ENCODE results near the gene PRDM1.

PRDM1 gene

GRCh38 chr6:106085984-106086813, at the start of gene PRDM1:
Gene PRDM1 (plus strand): TSS chr6:106086336. CDS start chr6:106086554, 218 bp downstream.
- DNase-seq (ENCODE audit: low read depth) = peak; percentile 57

DNA sequence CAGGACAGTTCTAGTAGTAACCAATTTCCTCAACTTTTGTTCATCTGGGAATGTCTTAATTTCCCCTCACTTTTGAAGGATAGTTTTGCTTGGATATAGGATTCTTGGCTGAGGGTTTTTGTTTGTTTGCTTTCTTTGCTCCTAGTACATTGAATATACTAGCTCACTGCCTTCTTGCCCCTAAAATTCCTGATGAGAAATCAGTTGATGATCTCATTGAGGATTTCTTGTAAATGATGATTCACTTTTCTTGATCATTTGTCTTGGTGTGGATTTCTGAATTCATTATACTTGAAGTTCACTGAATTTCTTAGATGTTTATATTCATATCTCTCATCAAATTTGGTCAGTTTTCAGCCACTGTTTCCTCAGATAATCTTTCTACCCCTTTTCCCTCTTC, 49.1 kb upstream of the PRDM1 start:
- DNase-seq (ENCODE audit: low read depth) = no peak

- no peak for DNase-seq (ENCODE audit: low read depth)
These were observed 46.1 kb upstream of the PRDM1 start for GRCh38 chr6:106039897-106040592.

DNA sequence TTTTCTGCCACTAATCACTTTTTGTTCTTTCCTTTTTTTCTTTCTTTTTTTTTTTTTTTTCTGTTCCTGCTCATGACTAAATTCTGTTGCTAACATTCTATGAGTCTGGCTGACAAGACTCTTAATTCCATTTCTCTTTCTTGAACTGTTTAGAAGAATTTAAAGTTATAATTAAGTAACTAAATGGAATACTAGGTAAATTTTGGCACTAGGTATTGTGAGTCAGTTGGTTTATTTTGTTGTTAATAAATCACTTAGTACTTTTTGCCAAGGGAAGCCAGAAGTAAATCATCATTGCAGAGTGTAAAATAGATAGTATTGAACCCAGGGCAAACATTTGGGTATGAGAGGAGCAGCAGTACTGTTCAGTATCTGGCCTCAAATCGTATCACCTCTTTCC, 42.0 kb upstream of the PRDM1 start:
- no peak for DNase-seq (ENCODE audit: low read depth)

- no peak for DNase-seq (ENCODE audit: low read depth)
These were observed 41.1 kb upstream of the PRDM1 start for GRCh38 chr6:106045077-106045476.

DNA sequence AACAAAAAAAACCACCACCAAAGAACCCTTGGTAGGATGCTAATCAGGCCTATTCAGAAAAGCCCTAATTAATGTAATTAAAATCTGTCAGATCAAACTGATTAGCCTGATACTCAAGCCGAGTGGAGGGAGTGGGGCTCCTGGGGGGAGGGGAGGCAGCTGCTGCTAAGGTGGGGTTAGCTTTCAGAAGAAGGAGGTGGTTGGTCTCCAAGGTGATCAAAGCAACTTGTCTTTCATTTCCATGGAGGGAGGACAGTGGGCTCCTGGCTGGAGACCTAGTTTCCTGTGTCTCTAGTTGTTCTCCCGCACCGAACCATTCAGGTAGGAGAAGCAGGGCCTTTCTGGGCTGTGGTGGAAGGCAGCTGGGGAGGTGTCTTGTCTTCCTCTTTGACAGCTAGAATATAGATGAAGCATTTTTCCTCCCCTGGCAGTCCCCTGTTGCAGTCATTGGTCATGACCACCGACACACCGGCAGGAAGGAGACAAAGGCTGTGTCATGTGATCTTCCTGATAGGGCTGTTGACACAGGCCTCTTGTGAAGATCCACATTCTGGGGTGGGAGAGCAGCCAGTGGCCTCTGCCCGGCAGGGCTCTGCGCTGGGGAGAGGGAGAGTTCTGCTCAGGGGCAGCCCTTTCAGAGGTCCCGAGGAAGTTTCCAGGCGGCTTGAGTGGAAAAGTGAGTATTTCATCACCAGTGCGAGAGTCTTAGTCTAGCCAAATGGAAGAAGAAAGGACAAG, 39.9 kb upstream of the PRDM1 start:
- DNase-seq (ENCODE audit: low read depth) = no peak

GRCh38 chr6:106046854-106047200, 39.3 kb upstream of the PRDM1 start:
- no peak for DNase-seq (ENCODE audit: low read depth)

- DNase-seq (ENCODE audit: low read depth) = no peak
These were observed 37.8 kb upstream of the PRDM1 start for GRCh38 chr6:106048336-106048735.

DNA sequence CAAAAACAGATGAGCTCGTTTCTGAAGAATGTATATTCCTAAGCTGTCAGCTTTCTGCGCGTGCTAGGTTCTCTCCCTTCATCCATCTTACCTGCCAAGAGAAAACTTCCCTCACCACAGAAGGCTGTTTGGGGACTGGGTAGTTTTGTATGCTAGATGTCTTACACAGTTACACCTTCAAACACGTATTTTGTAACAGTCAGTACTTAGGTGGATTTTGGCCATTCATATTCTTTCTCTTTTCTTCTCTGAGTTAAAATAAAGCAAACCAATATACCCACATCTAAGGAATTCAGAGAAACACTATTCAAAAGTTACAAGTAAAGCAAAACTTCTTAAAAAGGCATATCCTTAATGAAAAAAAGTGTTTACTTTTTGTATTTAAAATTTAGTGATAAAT, 35.6 kb upstream of the PRDM1 start:
- DNase-seq (ENCODE audit: low read depth) = no peak

GRCh38 chr6:106051226-106051625, 34.9 kb upstream of the PRDM1 start:
- DNase-seq (ENCODE audit: low read depth) = no peak

DNA sequence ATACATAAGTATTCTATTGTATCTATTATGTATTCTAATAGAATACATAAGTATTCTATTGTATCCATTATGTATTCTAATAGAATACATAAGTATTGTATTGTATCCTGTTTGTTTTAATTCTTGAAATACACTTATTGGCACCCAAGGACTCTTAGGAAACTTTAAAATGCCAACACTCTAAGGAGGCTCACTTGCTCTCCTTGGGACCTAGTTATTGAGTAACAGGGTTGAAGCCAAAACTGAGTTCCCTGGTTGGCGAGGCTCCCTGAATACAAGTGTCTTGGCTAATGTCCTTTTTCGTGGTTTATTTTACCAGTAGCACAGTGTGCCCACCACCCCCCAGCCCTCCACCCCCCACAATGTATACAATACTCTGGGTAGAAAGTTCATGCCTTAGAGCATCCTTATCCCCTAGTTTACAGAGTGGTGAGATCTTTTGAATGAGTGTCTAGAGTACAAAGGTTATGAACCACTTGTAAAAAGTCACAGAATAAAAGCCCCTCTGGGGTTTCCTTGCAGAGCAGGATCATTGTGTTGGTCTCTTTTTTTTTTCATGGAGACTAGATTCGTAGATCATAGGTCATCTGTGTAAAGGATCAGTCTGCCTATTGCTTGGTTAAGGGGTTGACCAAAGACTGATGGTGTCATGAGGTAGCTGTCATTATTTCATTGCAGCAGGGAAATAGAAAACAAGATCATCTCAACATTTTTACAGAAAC, 32.5 kb upstream of the PRDM1 start:
- no peak for DNase-seq (ENCODE audit: low read depth)

DNA sequence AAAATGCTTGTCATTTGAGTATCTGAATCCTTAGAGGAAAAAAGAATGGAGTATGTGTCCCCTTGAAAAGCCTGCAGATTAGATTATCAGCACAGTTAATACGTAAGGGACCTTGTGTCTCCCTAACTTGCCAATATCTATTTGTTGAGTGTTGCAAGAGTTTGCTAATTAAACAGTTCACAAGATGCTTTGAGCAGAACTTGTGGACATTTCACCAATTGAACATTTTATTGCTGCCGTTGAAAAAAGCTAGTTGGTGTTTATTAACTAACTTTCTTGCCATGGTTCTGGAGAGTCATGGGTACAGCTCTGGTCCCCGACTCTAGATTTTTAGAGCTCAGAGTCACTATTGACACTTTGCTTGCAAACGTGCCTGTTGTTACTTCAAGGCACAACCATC, 30.6 kb upstream of the PRDM1 start:
- DNase-seq (ENCODE audit: low read depth) = no peak

- no peak for DNase-seq (ENCODE audit: low read depth)
These were observed 29.9 kb upstream of the PRDM1 start for GRCh38 chr6:106056060-106056745.

- no peak for DNase-seq (ENCODE audit: low read depth)
These were observed 29.3 kb upstream of the PRDM1 start for GRCh38 chr6:106056746-106057390.

DNA sequence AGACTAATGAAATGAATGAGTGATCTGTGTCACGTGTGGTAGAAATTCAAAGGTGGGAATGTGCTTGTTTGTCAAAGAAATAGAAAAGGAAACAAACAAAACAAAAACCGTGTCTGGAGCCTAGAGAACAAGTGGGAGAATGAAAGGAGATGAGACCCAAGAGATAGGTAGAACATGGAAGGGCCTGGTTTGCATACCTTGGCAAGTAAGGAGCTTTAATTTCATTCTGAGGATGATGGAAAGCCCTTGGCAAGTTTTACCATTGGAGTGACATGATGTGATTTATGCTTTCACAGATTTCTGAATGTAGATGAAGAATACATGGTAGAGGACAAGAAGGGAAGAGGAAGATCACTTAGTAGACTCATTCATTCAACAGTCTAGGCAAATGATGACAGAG, 26.8 kb upstream of the PRDM1 start:
- DNase-seq (ENCODE audit: low read depth) = no peak

DNA sequence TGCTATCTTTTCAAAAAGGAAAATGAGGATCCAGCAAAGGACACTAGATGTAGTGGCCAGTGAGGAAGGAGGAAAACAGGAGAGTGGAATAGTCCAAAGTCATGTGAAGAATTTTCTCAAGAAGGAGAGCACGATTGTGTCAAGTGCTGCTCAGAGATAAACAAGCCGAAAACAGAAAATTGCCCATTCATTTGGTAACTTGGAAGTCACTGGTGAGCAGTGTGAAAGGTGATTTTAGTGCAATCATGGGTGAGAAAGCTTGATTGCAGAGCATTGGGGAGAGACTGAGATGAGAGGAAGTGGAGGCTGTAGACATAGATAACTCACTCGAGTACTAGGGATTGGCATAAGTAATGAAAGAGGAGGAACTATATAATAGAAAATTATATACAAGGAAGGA, 26.0 kb upstream of the PRDM1 start:
- DNase-seq (ENCODE audit: low read depth) = no peak

- no peak for DNase-seq (ENCODE audit: low read depth)
These were observed 22.7 kb upstream of the PRDM1 start for GRCh38 chr6:106063448-106063850.

GRCh38 chr6:106064142-106064541, 22.0 kb upstream of the PRDM1 start:
- no peak for DNase-seq (ENCODE audit: low read depth)

GRCh38 chr6:106064756-106065155, 21.4 kb upstream of the PRDM1 start:
- no peak for DNase-seq (ENCODE audit: low read depth)

DNA sequence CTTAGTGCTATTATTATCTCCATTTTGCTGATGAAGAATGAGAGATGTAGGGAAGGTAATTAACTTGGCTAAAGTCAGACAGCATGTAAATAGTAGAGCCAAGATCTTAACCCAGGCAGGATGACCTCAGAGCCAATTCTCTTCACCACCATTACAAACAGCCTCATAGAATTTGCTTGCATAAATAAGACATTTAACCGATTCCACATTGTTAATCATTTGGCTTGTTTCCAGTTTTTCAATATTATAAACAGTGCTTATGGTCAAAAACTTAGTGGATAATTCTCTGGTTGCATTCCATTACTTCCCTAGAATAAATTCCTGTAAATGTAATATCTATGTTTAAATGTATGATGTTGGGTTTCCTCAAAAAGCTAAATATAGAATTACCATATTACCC, 19.1 kb upstream of the PRDM1 start:
- no peak for DNase-seq (ENCODE audit: low read depth)

DNA sequence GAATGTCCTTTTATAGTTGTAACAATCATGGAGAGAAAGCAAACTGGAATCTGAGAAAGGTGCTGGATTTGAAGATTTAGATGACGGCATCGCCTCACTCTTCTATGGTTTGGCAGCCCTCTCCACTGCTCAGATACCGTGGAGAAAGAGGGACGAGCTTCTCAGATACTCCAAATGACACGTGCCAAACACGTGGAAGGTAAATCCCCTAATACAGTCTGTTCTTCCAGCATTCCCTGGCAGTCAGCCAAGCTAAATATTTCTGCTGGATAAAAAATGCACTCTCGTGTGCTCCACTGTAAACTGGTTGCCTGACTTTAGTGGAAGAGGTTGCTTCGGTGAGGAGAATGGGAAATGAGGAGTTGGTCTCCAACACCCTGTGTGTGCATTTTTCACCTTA, 16.7 kb upstream of the PRDM1 start:
- no peak for DNase-seq (ENCODE audit: low read depth)

Measured in stimulated activated CD8-positive, alpha-beta memory T cell treated with anti-CD3 and anti-CD28 coated beads, Interleukin-12 subunit alpha, Interleukin-12 subunit beta, amount 100 ng/mL, for 1 hour (primary cell).